Hepatocyte (in vitro differentiated cells): Measurements from ENCODE around the gene TRAPPC5. TPM values are rescaled to one million over a fixed set of nuclear protein-coding genes. Genes with fewer than 3 reads are reported as not detected.

Experiments
- DNase-seq: peaks from one replicate; pipeline ENCODE4 v3.0.0-alpha.2; 2016; ENCODE audit warnings: low spot score
- H2AFZ ChIP-seq: fragments of 200-600 bp; sonication (generic); 2 replicates; pipeline ENCODE4 v1.6.0; 2016; ENCODE audit warnings: antibody characterized with exemption, mild to moderate bottlenecking
- H3K27ac ChIP-seq: fragments of 200-600 bp; sonication (generic); 2 replicates; pipeline ENCODE4 v1.5.1; 2016; ENCODE audit warnings: mild to moderate bottlenecking
- H3K27me3 ChIP-seq: fragments of 200-600 bp; sonication (generic); 2 replicates; pipeline ENCODE4 v1.6.1; 2016
- H3K36me3 ChIP-seq: fragments of 200-600 bp; sonication (generic); replicated peaks from 2 replicates; pipeline ENCODE4 v1.5.1; 2016; ENCODE audit warnings: low read depth; ENCODE audit not compliant: insufficient read depth
- H3K4me1 ChIP-seq: fragments of 200-600 bp; sonication (generic); 2 replicates; pipeline ENCODE4 v1.5.1; 2016; ENCODE audit warnings: mild to moderate bottlenecking, moderate library complexity; ENCODE audit not compliant: insufficient read depth
- H3K4me2 ChIP-seq: fragments of 200-600 bp; sonication (generic); 2 replicates; pipeline ENCODE4 v1.6.0; 2016
- H3K4me3 ChIP-seq: fragments of 200-600 bp; sonication (generic); 2 replicates; pipeline ENCODE4 v1.5.1; 2016; ENCODE audit warnings: mild to moderate bottlenecking
- H3K79me2 ChIP-seq: fragments of 200-600 bp; sonication (generic); 2 replicates; pipeline ENCODE4 v1.6.0; 2017; ENCODE audit warnings: mild to moderate bottlenecking
- H3K9me2 ChIP-seq: fragments of 200-600 bp; sonication (generic); replicated peaks from 2 replicates; pipeline ENCODE4 v1.6.0; 2017; ENCODE audit warnings: mild to moderate bottlenecking; ENCODE audit not compliant: insufficient read depth
- H3K9me3 ChIP-seq: fragments of 200-600 bp; sonication (generic); 2 replicates; pipeline ENCODE4 v1.5.1; 2016; ENCODE audit warnings: low read depth, mild to moderate bottlenecking
- H4K20me1 ChIP-seq: fragments of 200-600 bp; sonication (generic); 2 replicates; pipeline ENCODE4 v1.6.0; 2016; ENCODE audit warnings: mild to moderate bottlenecking; ENCODE audit not compliant: insufficient read depth, poor library complexity, severe bottlenecking
- CTCF ChIP-seq: fragments of 200-600 bp; sonication (generic); IDR thresholded peaks from 2 replicates; pipeline ENCODE4 v1.5.1; 2016; ENCODE audit warnings: antibody characterized with exemption, mild to moderate bottlenecking; ENCODE audit not compliant: poor library complexity
- EZH2 ChIP-seq: fragments of 200-600 bp; sonication (generic); IDR thresholded peaks from 2 replicates; pipeline ENCODE4 v1.6.1; 2016; ENCODE audit warnings: antibody characterized with exemption, mild to moderate bottlenecking, borderline replicate concordance
- EZH2phosphoT487 ChIP-seq: fragments of 200-600 bp; sonication (generic); IDR thresholded peaks from one replicate; pipeline ENCODE4 v1.6.1; 2018; ENCODE audit warnings: antibody characterized with exemption, mild to moderate bottlenecking, low read depth, moderate library complexity; ENCODE audit not compliant: unreplicated experiment, severe bottlenecking
- WGBS: methylation state at CpG from one replicate; pipeline ENCODE4 v1.1.6; 2016; ENCODE audit warnings: low lambda C conversion rate; ENCODE audit errors: missing lambda C conversion rate; 5-methylcytosine and 5-hydroxymethylcytosine counted together
- polyA plus RNA-seq: library from polyadenylated mRNA; unstranded; fragments of >200 nt; fragmentation: Nextera tagmentation; extraction: Ambion mirVana; gene quantifications from 2 replicates; pipeline ENCODE4 v1.2.1, GENCODE V29; 2016
- total RNA-seq: library from RNA; depleted of rRNA; stranded (reverse); fragments of >200 nt; gene quantifications from 2 replicates; pipeline ENCODE4 v1.2.3, GENCODE V29; 2014

Gene TRAPPC5
- total and polyA plus RNA-seq, 2 experiments from 2014 or later, result 80.4 to 175 TPM

GRCh38 chr19:7657131-7657751 lies 23.4 kb upstream of the TRAPPC5 start:
- no peak for TF ChIP-seq EZH2
- no peak for TF ChIP-seq CTCF
- no peak for TF ChIP-seq EZH2phosphoT487
- no peak overlapping the region for H3K27ac ChIP-seq
- H4K20me1 ChIP-seq, result no peaks in the 10 kb centered on the region
- H2AFZ ChIP-seq, result no peak overlapping the region
- no peaks in the 10 kb centered on the region for H3K4me1 ChIP-seq
- H3K4me3 ChIP-seq, result no peak overlapping the region
- 56% methylated on average over 14 of the region's 14 CpGs for WGBS
- DNase-seq, result no peak
- no peaks in the 10 kb centered on the region for H3K9me3 ChIP-seq
- H3K27me3 ChIP-seq, result no peaks in the 10 kb centered on the region
- no peaks in the 10 kb centered on the region for H3K36me3 ChIP-seq
- H3K4me2 ChIP-seq, result no peak overlapping the region
- H3K9me2 ChIP-seq, result no peaks in the 10 kb centered on the region
- no peaks in the 10 kb centered on the region for H3K79me2 ChIP-seq

GRCh38 chr19:7658219-7658686 lies 22.4 kb upstream of the TRAPPC5 start:
- DNase-seq, result no peak
- H3K4me3 ChIP-seq, result no peak overlapping the region

GRCh38 chr19:7661744-7662538 lies 18.7 kb upstream of the TRAPPC5 start:
- no peak for TF ChIP-seq EZH2
- no peak for TF ChIP-seq CTCF
- no peak for TF ChIP-seq EZH2phosphoT487
- Histone ChIP-seq H3K27me3 (no peaks in the 10 kb centered on the region), H3K9me3 (no peaks in the 10 kb centered on the region), H4K20me1 (no peaks in the 10 kb centered on the region), H3K4me3 (no peak overlapping the region), H3K27ac (no peak overlapping the region), H3K4me1 (no peaks in the 10 kb centered on the region), H2AFZ (no peak overlapping the region), H3K4me2 (no peak overlapping the region), H3K9me2 (no peaks in the 10 kb centered on the region), H3K79me2 (no peaks in the 10 kb centered on the region), H3K36me3 (no peaks in the 10 kb centered on the region)
- 76% methylated on average over 8 of the region's 8 CpGs for WGBS
- no peak for DNase-seq

More at GRCh38 chr19:7658219-7658686, 22.4 kb upstream of the TRAPPC5 start:
- Histone ChIP-seq H3K79me2 (no peaks in the 10 kb centered on the region), H3K9me2 (no peaks in the 10 kb centered on the region), H2AFZ (no peak overlapping the region), H3K4me1 (no peaks in the 10 kb centered on the region), H3K27ac (no peak overlapping the region), H3K9me3 (no peaks in the 10 kb centered on the region), H3K36me3 (no peaks in the 10 kb centered on the region), H4K20me1 (no peaks in the 10 kb centered on the region), H3K27me3 (no peaks in the 10 kb centered on the region), H3K4me2 (no peak overlapping the region)
- no peak for TF ChIP-seq CTCF
- TF ChIP-seq EZH2, result no peak
- TF ChIP-seq EZH2phosphoT487, result no peak
- WGBS, result 58% methylated on average over 9 of the region's 9 CpGs
